Immature natural killer cell (primary cell): ENCODE measurements around the gene DPYSL3. TPM values are rescaled to one million over a fixed set of nuclear protein-coding genes. Genes with fewer than 3 reads are reported as not detected.

Source experiments
- DNase-seq, 3 donors: peaks; one replicate each; pipeline ENCODE4 v3.0.0; 2022; ENCODE audit warnings: mixed read lengths in 1 of 3
- H3K27ac Mint-ChIP-seq, 6 donors: one replicate each; pipeline ENCODE4 v1.8.0; 2020; ENCODE audit warnings: mixed read lengths in 6 of 6, mild to moderate bottlenecking in 5 of 6, inconsistent platforms in 4 of 6, moderate library complexity in 3 of 6
- H3K27me3 Mint-ChIP-seq, 3 donors: one replicate each; pipeline ENCODE4 v1.8.0; 2020 to 2021; ENCODE audit warnings: low read depth in 3 of 3, mild to moderate bottlenecking in 3 of 3, mixed read lengths in 3 of 3, moderate library complexity in 3 of 3, inconsistent platforms in 1 of 3
- H3K36me3 Mint-ChIP-seq, 3 donors: one replicate each; pipeline ENCODE4 v1.8.0; 2020; ENCODE audit warnings: mixed read lengths in 3 of 3, inconsistent platforms in 2 of 3, mild to moderate bottlenecking in 2 of 3
- H3K4me1 Mint-ChIP-seq, 2 donors: one replicate each; pipeline ENCODE4 v1.8.0; 2020; ENCODE audit warnings: inconsistent platforms in 2 of 2, mild to moderate bottlenecking in 2 of 2, mixed read lengths in 2 of 2, moderate library complexity in 1 of 2
- H3K4me3 Mint-ChIP-seq, 5 donors: one replicate each; pipeline ENCODE4 v1.8.0; 2020; ENCODE audit warnings: mild to moderate bottlenecking in 5 of 5, mixed read lengths in 5 of 5, inconsistent platforms in 3 of 5, moderate library complexity in 3 of 5
- H3K9me3 Mint-ChIP-seq, 6 donors: one replicate each; pipeline ENCODE4 v1.8.0; 2020; ENCODE audit warnings: mild to moderate bottlenecking in 6 of 6, mixed read lengths in 6 of 6, inconsistent platforms in 4 of 6, moderate library complexity in 3 of 6
- polyA plus RNA-seq, 3 donors: library from polyadenylated mRNA; unstranded; fragments of 300-500 nt; fragmentation: Illumina TruSeq; gene quantifications; one replicate each; pipeline ENCODE4 v1.2.3, GENCODE V29; 2021

Gene DPYSL3
- polyA plus RNA-seq, 3 donors from 2014 or later: not detected

DNA sequence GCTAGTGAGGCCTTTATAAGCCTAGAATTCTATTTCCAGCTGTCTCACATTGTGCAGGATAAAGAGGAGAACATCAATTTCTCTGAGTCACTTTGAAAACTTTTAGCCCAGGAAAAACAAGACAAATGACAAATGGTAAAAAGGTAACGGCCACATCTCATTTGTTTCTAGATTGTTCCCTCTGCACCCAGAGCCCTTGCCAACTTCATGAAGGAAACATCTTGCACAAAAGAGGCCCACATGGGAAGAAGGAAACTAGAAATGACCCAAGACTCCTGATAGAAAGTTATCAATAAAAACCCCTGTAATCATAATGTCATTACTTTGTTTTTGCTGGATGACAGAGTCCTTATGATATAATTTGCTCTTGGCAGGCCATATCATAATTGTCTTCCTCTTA lies 5.3 kb downstream of the DPYSL3 start:
- peaks cover 5 to 10% (median 8%) of the 10 kb centered on the region in 3 donors for H3K27me3 Mint-ChIP-seq
- H3K4me3 Mint-ChIP-seq: no peak overlapping the region
- no peaks in the 10 kb centered on the region for H3K4me1 Mint-ChIP-seq
- no peak for DNase-seq
- H3K9me3 Mint-ChIP-seq: peaks cover 0 to 3% (median 0%) of the 10 kb centered on the region in 6 donors
- H3K36me3 Mint-ChIP-seq: no peaks in the 10 kb centered on the region
- H3K27ac Mint-ChIP-seq: no peak overlapping the region

DNA sequence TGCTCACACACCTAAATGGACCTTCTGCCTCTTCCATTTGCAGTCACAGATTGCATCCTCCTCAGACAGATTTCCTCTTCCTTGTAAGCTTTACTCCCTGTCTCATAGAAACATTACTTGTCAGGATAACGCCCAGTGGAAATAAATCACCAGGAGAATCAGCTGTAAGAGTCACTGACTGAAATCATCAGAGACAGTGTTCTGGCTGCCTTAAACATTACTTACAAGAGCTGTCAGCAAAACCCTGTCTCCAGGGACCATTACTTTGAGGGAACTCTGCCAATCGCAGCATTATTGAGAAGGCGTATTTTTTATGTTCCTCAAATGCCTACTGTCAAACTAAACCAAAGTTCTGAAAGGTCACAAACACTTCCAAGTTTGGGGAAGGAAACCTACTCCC lies 5.9 kb downstream of the DPYSL3 start:
- Mint-ChIP-seq H3K27ac (no peak overlapping the region), H3K4me1 (no peaks in the 10 kb centered on the region), H3K9me3 (peaks cover 0 to 3% (median 0%) of the 10 kb centered on the region in 6 donors), H3K4me3 (no peak overlapping the region), H3K36me3 (no peaks in the 10 kb centered on the region), H3K27me3 (peaks cover 5 to 11% (median 8%) of the 10 kb centered on the region in 3 donors)
- no peak for DNase-seq

DNA sequence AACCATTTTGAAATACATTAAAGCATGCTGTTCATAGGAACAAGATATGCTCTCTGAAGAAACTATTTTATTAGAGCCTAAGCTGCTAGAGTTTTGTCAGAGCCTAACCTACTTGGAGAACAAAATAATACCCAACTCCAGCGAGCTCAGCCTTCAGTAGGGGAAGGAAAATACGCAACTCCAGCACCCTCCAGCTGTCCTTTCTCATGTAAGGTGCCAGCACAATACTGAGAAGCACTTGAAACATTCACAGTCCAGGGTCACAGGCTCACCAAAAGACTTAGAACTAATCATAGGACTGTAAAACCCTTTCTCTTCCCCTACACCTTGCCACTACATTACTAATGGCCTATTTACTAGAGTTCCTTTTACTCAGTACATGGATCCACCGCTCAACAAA lies 18.9 kb downstream of the DPYSL3 start:
- Mint-ChIP-seq H3K4me1 (no peaks in the 10 kb centered on the region), H3K27ac (no peak overlapping the region), H3K36me3 (no peaks in the 10 kb centered on the region), H3K9me3 (peaks cover 0 to under 1% (median 0%) of the 10 kb centered on the region in 6 donors), H3K4me3 (no peak overlapping the region), H3K27me3 (peaks cover 2 to 12% (median 5%) of the 10 kb centered on the region in 3 donors)
- DNase-seq: no peak

DNA sequence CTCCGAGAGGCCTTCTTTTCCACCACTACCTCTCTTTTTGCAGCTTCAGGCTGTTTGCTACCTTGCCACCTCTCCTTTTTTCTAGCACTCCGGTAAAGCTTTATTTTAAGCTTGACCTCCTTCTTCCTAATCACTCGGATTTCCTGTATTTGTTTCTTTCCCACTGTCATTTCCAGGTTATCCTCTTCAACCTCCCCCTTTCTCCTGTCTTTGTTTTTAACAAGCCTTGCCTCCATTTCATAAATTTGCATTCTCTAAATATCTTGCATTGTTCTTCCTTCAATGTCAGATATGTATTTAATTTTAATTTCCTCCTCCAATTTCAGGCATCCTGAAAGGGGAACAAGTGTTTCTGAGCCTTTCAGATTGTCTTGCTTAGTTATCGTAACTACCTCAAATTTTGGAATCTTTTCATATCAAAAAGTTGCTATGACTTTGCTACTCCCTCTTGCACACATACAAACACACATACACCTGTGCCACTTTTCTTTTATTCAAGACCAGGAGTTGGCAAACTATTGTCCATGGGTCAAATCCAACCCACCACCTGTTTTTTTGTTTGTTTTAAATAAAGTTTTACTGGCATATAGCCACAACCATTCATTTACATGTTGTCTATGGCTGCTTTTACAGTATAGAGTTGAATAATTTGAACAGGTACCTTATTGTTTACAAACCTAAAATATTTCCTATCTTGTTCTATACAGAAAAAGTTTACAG lies 22.7 kb downstream of the DPYSL3 start:
- Mint-ChIP-seq H3K4me3 (no peak overlapping the region), H3K4me1 (no peaks in the 10 kb centered on the region), H3K27me3 (peaks cover 2 to 15% (median 5%) of the 10 kb centered on the region in 3 donors), H3K27ac (no peak overlapping the region), H3K36me3 (no peaks in the 10 kb centered on the region), H3K9me3 (peaks cover 0 to 4% (median 0%) of the 10 kb centered on the region in 6 donors)
- no peak for DNase-seq

DNA sequence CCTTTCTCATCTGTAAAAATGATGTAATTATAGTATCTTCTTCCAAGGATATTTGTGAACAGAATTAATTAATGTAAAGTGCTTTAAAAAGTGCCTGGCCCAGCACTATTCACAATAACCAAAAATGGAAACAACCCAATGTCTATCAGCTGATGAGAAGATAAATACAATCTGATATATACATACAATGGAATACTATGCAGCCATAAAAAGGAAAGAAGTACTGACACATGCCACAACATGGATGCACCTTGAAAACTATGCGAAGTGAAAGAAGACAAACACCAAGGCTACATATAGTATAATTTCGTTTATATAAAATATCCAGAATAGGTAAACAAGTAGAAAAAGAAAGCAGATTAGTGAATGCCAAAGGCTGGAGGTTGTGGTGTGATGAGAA lies 24.1 kb downstream of the DPYSL3 start:
- Mint-ChIP-seq H3K4me3 (no peak overlapping the region), H3K9me3 (peaks cover 0 to 4% (median 0%) of the 10 kb centered on the region in 6 donors), H3K27me3 (peaks cover 2 to 13% (median 3%) of the 10 kb centered on the region in 3 donors), H3K36me3 (no peaks in the 10 kb centered on the region), H3K4me1 (no peaks in the 10 kb centered on the region), H3K27ac (no peak overlapping the region)
- no peak for DNase-seq

DNA sequence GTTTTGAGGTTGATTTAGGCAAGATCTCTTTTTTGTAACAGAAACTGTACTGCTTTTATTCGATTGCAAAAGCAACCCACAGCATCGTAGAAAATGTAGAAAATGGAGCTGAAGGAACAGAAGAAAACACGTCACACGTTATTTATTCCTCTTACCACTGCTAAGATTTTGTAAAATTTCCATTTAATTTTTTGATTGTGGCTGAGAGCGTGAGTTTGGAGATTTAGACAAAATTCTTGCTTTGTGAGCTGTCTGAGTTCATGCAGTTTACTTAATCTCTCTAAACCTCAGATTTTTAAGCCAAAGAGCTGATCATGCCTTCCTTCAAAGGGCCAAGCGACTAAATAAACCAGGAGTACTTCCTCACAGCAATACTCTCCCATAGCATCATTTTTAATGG lies 24.8 kb downstream of the DPYSL3 start:
- H3K4me1 Mint-ChIP-seq: no peaks in the 10 kb centered on the region
- no peak overlapping the region for H3K27ac Mint-ChIP-seq
- H3K36me3 Mint-ChIP-seq: no peaks in the 10 kb centered on the region
- no peak overlapping the region for H3K4me3 Mint-ChIP-seq
- peaks cover 0 to 11% (median 1%) of the 10 kb centered on the region in 3 donors for H3K27me3 Mint-ChIP-seq
- peaks cover 0 to 4% (median 0%) of the 10 kb centered on the region in 6 donors for H3K9me3 Mint-ChIP-seq
- no peak for DNase-seq

DNA sequence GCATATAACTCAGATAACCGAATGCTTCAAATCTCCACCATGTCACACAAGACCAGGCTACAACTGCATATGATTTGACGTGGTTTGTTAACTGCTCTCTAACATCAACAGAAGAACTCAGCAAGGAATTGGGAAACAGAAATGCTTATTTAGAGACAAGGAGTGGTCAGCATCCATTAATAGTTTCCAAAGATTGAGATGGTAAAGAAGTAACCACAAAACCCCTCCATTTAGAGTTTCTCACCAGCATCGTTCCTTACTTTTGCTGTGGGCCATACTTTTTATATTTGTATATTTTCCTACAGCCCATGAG lies 25.2 kb downstream of the DPYSL3 start:
- no peak for DNase-seq
- Mint-ChIP-seq H3K36me3 (no peaks in the 10 kb centered on the region), H3K27ac (no peak overlapping the region), H3K9me3 (peaks cover 0 to 4% (median 0%) of the 10 kb centered on the region in 6 donors), H3K27me3 (peaks cover 0 to 11% (median 1%) of the 10 kb centered on the region in 3 donors), H3K4me1 (no peaks in the 10 kb centered on the region), H3K4me3 (no peak overlapping the region)

DNA sequence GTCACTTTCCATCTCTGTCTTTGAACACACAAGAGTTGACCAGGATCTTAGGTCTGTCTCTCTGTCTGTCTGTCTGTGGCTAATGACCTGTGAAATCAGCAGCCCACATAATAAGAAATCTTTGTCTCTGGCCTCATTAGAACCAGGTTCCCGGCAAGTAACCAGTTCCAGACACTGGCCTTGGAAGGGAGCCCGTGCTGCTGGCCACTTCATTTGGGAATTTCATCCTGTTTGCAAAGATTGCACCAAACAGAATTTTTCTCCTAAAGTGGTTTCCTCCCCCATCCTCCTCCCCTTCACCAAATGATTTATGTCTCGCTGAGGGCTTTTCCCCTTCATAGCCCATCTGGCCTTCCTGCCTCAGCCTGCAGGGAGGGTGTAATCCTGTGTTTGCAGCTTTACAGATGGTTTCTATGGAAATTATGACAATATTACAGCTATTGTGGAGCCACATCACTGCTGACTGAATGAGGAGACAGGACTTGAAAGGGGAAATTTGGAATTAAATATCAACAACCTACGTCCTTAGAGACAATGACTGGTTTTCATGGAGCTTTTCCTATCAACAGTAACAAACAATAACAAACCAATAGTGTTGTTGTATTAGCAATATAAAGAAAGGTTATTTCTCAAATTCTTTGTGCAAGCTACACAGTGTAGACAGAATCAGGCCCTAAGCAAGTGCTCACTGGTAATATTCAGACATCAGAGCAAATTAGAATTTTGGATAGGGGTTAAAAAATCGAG lies 25.7 kb downstream of the DPYSL3 start:
- H3K4me3 Mint-ChIP-seq: no peak overlapping the region
- DNase-seq: no peak
- peaks cover 0 to 11% (median 1%) of the 10 kb centered on the region in 3 donors for H3K27me3 Mint-ChIP-seq
- H3K9me3 Mint-ChIP-seq: peaks cover 0 to 4% (median 0%) of the 10 kb centered on the region in 6 donors
- H3K27ac Mint-ChIP-seq: no peak overlapping the region
- no peaks in the 10 kb centered on the region for H3K4me1 Mint-ChIP-seq
- H3K36me3 Mint-ChIP-seq: no peaks in the 10 kb centered on the region

DNA sequence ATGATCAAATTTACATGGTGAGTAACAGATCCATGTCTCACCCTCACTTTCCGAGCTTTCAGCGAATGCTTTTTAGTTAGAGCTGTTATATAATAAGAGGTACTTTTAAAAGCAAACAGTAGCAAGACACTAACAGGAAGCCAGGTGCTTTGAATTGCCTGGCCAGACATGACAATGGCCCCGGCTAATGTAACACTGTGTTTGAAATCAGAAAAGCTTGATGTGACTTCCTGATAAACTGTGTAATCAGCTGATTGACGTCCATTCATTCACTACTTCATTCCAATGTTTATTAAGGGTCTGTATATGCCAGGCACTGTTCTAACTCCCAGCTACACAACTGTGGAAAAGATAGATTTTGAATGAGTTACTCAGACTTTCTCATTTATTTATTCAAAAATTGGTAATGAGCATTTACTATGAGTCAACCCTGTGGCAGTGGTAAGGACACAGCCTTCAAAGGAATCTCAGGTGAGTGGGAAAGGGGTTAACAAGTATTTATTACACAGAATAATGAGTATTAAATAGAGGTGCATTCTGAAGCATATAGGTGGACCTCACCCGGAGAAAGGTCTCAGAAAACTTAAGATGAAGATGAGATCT lies 26.6 kb downstream of the DPYSL3 start:
- H3K4me3 Mint-ChIP-seq: no peak overlapping the region
- peaks cover 0 to 10% (median 1%) of the 10 kb centered on the region in 3 donors for H3K27me3 Mint-ChIP-seq
- no peaks in the 10 kb centered on the region for H3K4me1 Mint-ChIP-seq
- H3K27ac Mint-ChIP-seq: no peak overlapping the region
- H3K9me3 Mint-ChIP-seq: peaks cover 0 to 4% (median 0%) of the 10 kb centered on the region in 6 donors
- H3K36me3 Mint-ChIP-seq: no peaks in the 10 kb centered on the region
- no peak for DNase-seq

DNA sequence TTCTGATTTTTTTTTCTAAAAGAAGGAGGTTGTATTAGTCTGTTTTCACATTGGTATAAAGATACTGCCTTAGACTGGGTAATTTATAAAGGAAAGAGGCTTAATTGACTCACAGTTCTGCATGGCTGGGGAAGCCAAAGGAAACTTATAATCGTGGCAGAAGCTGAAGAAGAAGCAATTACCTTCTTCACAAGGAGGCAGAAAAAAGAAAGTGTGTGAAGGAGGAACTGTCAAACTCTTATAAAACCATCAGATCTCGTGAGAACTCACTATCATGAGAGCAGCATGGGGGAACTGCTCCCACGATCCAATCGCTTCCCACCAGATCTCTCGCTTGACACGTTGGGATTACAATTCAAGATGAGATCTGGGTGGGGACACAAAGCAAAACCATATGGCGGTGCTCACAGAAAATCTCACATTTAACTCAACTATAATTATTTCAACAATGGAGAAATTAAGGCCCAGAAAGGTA lies 27.1 kb downstream of the DPYSL3 start:
- peaks cover 0 to 4% (median 0%) of the 10 kb centered on the region in 6 donors for H3K9me3 Mint-ChIP-seq
- no peaks in the 10 kb centered on the region for H3K4me1 Mint-ChIP-seq
- DNase-seq: no peak
- no peak overlapping the region for H3K27ac Mint-ChIP-seq
- H3K36me3 Mint-ChIP-seq: no peaks in the 10 kb centered on the region
- H3K27me3 Mint-ChIP-seq: peaks cover 0 to 10% (median 1%) of the 10 kb centered on the region in 3 donors
- H3K4me3 Mint-ChIP-seq: no peak overlapping the region

DNA sequence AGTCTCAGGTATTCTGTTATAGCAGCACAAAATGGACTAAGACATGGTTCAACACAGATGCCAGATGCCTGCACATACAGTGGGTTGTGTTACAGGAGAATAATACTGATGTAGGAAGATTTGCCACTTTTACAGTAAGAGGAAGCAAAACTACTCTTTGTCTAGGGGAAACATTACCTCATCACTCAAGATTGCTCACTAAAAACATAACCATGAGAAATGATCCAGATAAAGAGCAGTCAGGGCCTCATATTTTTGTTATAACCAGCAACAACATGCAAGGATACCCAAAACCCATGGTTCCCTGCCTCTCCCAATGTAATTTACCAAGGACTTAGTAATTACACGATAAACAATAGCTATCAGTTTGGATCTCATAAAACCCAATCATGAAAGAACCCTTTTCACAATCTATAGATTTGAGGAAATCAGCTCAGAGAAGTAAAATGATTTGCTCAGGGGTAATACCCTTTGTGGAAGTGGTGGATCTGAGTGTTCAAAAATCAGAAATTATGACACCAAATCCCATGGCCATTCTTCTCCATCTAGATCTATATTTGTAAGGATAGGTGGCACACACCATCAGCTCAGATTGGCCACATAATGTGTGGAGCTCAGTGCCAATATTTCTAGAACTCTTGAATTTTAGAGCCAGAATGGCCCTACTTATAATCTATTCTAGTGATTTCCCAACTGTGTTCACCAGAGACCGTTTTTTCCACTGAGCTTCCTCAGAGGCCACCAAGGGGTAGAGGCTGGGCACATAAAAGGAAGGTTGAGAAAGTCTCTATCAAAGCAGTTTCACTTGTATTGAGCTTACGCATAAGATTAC lies 27.8 kb downstream of the DPYSL3 start:
- H3K4me3 Mint-ChIP-seq: no peak overlapping the region
- H3K36me3 Mint-ChIP-seq: no peaks in the 10 kb centered on the region
- H3K9me3 Mint-ChIP-seq: peaks cover 0 to 4% (median 0%) of the 10 kb centered on the region in 6 donors
- no peak overlapping the region for H3K27ac Mint-ChIP-seq
- no peak for DNase-seq
- peaks cover under 1 to 13% (median 1%) of the 10 kb centered on the region in 3 donors for H3K27me3 Mint-ChIP-seq
- H3K4me1 Mint-ChIP-seq: no peaks in the 10 kb centered on the region

DNA sequence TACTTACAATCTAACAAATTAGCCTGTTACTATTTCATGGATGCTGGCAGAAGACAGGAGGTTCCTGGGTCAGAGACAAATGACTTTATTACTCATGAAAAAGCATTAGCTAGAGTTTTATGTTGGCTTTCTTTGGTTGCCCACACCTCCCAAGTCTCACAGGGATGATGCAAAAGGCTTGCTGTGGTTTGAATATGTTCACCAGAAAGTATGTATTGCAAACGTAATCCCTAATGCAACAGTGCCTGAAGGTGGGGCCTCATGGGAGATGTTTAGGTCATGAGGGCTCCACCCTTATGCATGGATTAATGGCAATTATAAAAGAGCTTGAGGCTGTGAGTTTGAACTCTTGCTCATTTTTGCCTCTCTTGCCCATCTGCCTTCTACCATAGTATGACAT lies 28.5 kb downstream of the DPYSL3 start:
- no peaks in the 10 kb centered on the region for H3K4me1 Mint-ChIP-seq
- no peaks in the 10 kb centered on the region for H3K36me3 Mint-ChIP-seq
- H3K27ac Mint-ChIP-seq: no peak overlapping the region

DNA sequence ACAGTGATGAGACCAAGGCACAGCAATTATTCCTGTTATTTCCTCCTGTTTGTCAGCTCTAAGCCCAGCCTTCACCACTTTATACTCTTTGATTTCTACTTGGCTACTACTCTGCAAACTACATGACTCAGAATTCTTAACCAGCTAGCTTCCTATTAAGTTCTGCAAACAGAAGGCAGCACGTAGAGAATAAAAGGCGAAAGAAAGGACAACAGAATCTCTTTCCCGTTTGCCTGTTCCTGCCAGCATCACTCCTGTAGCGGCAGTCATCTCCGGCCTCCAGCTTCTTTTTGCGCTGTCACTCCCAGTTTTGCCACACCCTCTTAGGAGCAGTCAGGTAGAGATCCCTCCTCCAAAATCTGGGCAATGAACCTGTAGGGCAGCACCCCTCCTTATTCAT lies 29.9 kb downstream of the DPYSL3 start:
- H3K27ac Mint-ChIP-seq: no peak overlapping the region
- no peak for DNase-seq
- no peak overlapping the region for H3K4me3 Mint-ChIP-seq
- H3K4me1 Mint-ChIP-seq: no peaks in the 10 kb centered on the region
- H3K27me3 Mint-ChIP-seq: peaks cover 1 to 10% (median 3%) of the 10 kb centered on the region in 3 donors
- peaks cover 0 to 2% (median 0%) of the 10 kb centered on the region in 6 donors for H3K9me3 Mint-ChIP-seq
- H3K36me3 Mint-ChIP-seq: no peaks in the 10 kb centered on the region

More for the DNA sequence above, 28.5 kb downstream of the DPYSL3 start:
- Mint-ChIP-seq H3K9me3 (peaks cover 0 to 4% (median 0%) of the 10 kb centered on the region in 6 donors), H3K27me3 (peaks cover 1 to 13% (median 1%) of the 10 kb centered on the region in 3 donors), H3K4me3 (no peak overlapping the region)
- no peak for DNase-seq
